VCaP (cell line): ENCODE results near the gene RABEPK.
"Not testable (repeated sequence)": the region's sequence is repeated elsewhere in the genome, so short reads cannot be mapped to it uniquely, and the experiment has no call there.

Experiments
- H3K27ac ChIP-seq: fragments of 450-650 bp; 2 replicates; pipeline ENCODE4 v1.5.1; 2017
- CTCF ChIP-seq: fragments of 450-650 bp; conservative IDR thresholded peaks from 2 replicates; pipeline ENCODE4 v1.5.1; 2017; ENCODE audit warnings: mild to moderate bottlenecking, moderate library complexity

RABEPK gene

DNA sequence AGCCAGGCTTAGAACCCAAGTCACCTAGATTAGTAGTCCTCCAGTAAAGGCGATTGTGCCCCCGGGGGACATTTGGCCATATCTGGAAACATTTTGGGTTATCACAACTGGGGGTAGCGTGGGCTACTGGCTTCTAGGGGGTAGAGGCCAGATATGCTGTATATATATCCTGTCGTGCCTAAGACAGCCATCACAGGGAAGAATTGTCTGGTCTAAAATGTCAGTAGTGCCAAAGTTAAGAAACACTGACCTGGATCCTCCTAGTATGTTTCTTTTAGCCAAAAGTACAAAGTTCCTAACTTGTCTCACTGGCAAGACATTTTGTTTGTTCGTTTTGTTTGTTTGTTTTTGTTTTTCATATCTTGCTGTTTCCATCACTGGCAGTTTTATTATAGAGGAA, 13.8 kb downstream of the RABEPK start:
- no peak for TF ChIP-seq CTCF
- H3K27ac ChIP-seq, result no peak overlapping the region

DNA sequence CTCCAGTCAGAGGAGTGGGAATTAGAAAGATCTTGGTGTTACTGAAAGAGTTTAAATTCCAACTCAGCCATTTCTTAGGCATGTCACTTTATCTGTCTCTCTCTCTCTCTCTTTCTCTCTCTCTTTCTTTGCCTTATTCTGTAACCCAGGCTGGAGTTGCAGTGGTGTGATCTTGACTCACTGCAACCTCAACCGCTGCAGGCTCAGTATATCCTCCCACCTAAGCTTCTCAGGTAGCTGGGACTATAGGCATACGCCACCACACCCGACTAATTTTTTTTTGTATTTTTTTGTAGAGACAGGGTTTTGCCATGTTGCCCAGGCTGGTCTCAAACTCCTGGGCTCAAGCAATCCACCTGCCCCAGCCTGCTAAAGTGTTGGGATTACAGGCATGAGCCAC, 18.3 kb downstream of the RABEPK start:
- H3K27ac ChIP-seq, result no peak overlapping the region
- TF ChIP-seq CTCF, result no peak

DNA sequence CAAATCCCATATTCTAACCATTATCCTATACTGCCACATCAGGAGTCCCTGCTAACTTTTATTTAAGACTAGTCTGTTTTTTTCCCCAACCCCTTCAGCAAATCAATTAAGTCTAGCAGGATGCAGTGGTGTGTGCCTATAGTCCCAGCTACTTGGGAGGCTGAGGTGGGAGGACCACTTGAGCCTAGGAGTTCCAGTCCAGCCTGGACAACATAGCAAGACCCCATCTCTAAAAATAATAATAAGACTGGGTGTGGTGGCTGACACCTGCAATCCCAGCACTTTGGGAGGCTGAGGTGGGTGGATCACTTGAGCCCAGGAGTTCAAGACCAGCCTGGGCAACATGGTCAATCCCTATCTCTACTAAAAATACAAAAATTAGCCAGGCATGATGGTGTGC, 24.5 kb downstream of the RABEPK start:
- H3K27ac ChIP-seq, result not testable (repeated sequence)

- no peak overlapping the region for H3K27ac ChIP-seq
- TF ChIP-seq CTCF, result no peak
Measured at GRCh38 chr9:125227761-125228160, 27.4 kb downstream of the RABEPK start.

DNA sequence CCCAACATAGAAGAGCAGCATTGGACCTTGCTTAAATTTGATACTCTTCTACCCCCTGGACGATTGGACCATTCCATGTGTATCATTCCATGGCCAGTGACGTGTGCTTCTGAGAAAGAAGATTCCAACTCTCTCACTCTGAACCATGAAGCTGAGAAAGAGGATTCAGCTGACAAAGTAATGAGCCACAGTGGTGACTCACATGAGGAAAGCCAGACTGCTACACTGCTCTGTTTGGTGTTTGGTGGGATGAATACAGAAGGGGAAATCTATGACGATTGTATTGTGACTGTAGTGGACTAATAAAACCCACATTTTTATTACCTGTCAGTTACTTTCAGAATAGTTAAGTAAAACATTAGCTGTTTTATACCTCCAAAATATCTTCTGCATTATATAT, 33.3 kb downstream of the RABEPK start:
- H3K27ac ChIP-seq, result no peak overlapping the region
- TF ChIP-seq CTCF, result no peak

- not testable (repeated sequence) for H3K27ac ChIP-seq
Measured at GRCh38 chr9:125234099-125234498, 33.8 kb downstream of the RABEPK start.

DNA sequence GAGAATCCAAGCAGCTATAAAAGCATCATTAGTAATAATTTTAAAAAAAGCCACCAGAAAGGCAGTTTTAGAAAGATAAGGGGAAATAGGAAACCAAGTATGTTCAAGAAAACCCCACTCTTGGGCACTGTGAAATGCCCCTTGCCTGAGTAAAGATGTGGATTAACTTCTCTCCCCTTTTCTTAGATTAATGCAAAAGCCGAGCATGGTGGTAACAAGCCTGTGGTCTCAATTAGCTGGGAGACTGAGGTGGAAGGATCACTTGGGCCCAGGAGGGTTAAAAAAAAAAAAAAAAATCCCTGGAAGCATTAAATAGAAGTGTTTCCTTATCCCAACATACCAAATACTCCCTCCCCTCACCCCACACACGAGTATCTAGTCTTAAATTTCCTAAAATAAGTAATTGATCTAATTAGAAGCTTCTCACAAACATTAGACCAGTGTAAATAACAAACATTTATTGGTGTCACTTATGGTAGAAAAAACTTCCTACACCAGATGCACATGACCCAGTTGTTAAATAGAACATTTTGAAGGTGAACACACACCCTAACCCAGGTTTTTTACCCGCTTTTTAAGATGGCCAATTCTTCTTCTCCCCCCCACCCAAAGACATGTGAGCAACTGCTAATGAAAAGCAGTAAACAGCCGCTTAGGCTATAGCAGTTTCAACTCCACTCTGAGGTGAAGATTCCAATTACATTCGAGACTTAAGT, 35.6 kb downstream of the RABEPK start:
- TF ChIP-seq CTCF, result no peak
- H3K27ac ChIP-seq, result peak overlapping the region; percentile 2; the same call in 1 of the 2 replicates

GRCh38 chr9:125236520-125237159, 36.3 kb downstream of the RABEPK start:
- TF ChIP-seq CTCF, result 0 out of 2 replicates have a peak, but pooled peaks have one; percentile 32
- H3K27ac ChIP-seq, result peak overlapping the region; percentile 2; the same call in 1 of the 2 replicates
